GM23248 (cell line): ENCODE results near the gene HSPB3. TPM values are rescaled to one million over a fixed set of nuclear protein-coding genes. Genes with fewer than 3 reads are reported as not detected.
A peak's percentile ranks its signal among the peaks of the same experiment; 100 is the strongest.

Source experiments
- DNase-seq: peaks from one replicate; pipeline ENCODE4 v3.0.0-alpha.2; 2015
- H2AFZ ChIP-seq: fragments of 200-600 bp; sonication (generic); 2 replicates; pipeline ENCODE4 v1.6.1; 2016; ENCODE audit warnings: antibody characterized with exemption
- H3F3A ChIP-seq: fragments of 200-600 bp; sonication (generic); 2 replicates; pipeline ENCODE4 v1.6.1; 2016; ENCODE audit warnings: mild to moderate bottlenecking, antibody characterized with exemption, mixed run types; ENCODE audit not compliant: insufficient read depth
- H3K27ac ChIP-seq: fragments of 200-600 bp; sonication (generic); 2 replicates; pipeline ENCODE4 v1.5.1; 2016; ENCODE audit warnings: mild to moderate bottlenecking
- H3K27me3 ChIP-seq: fragments of 200-600 bp; sonication (generic); replicated peaks from 2 replicates; pipeline ENCODE4 v1.6.1; 2016; ENCODE audit warnings: mild to moderate bottlenecking; ENCODE audit not compliant: insufficient read depth
- H3K36me3 ChIP-seq: fragments of 200-600 bp; sonication (generic); 2 replicates; pipeline ENCODE4 v1.6.1; 2016; ENCODE audit warnings: low read depth, mild to moderate bottlenecking
- H3K4me1 ChIP-seq: fragments of 200-600 bp; sonication (generic); 2 replicates; pipeline ENCODE4 v1.6.1; 2016; ENCODE audit warnings: mild to moderate bottlenecking; ENCODE audit not compliant: insufficient read depth
- H3K4me2 ChIP-seq: fragments of 200-600 bp; sonication (generic); one replicate; pipeline ENCODE4 v1.6.1; 2016; ENCODE audit warnings: mild to moderate bottlenecking; ENCODE audit not compliant: unreplicated experiment
- H3K4me3 ChIP-seq: fragments of 200-600 bp; sonication (generic); 2 replicates; pipeline ENCODE4 v1.5.1; 2016; ENCODE audit warnings: mild to moderate bottlenecking
- H3K79me2 ChIP-seq: fragments of 200-600 bp; sonication (generic); 2 replicates; pipeline ENCODE4 v1.6.1; 2016; ENCODE audit warnings: mild to moderate bottlenecking; ENCODE audit not compliant: insufficient read depth
- H3K9ac ChIP-seq: fragments of 200-600 bp; sonication (generic); 2 replicates; pipeline ENCODE4 v1.6.1; 2016; ENCODE audit warnings: mild to moderate bottlenecking
- H3K9me2 ChIP-seq: fragments of 200-600 bp; sonication (generic); 2 replicates; pipeline ENCODE4 v1.6.1; 2016; ENCODE audit warnings: mixed run types, mild to moderate bottlenecking, moderate library complexity; ENCODE audit not compliant: insufficient read depth
- H3K9me3 ChIP-seq: fragments of 200-600 bp; sonication (generic); one replicate; pipeline ENCODE4 v1.6.1; 2017; ENCODE audit warnings: low read depth
- H4K20me1 ChIP-seq: fragments of 200-600 bp; sonication (generic); 2 replicates; pipeline ENCODE4 v1.6.0; 2016; ENCODE audit not compliant: insufficient read depth
- EZH2 ChIP-seq: fragments of 200-600 bp; sonication (generic); IDR thresholded peaks from 2 replicates; pipeline ENCODE4 v1.6.1; 2018; ENCODE audit warnings: antibody characterized with exemption, mild to moderate bottlenecking; ENCODE audit not compliant: insufficient read depth, poor library complexity, severe bottlenecking
- EZH2phosphoT487 ChIP-seq: fragments of 200-600 bp; sonication (generic); IDR thresholded peaks from 2 replicates; pipeline ENCODE4 v1.6.1; 2018; ENCODE audit warnings: antibody characterized with exemption, moderate library complexity, mild to moderate bottlenecking, low read depth; ENCODE audit not compliant: insufficient read depth
- WGBS, 2 experiments: methylation state at CpG; one replicate each; pipeline ENCODE4 v1.1.6; 2015 to 2017; ENCODE audit warnings: low lambda C conversion rate in 2 of 2, low coverage in 1 of 2; ENCODE audit errors: missing lambda C conversion rate in 2 of 2; 5-methylcytosine and 5-hydroxymethylcytosine counted together
- in situ Hi-C: fragments of 300-500 bp; cut with MboI; formaldehyde crosslinking; loops from 2 replicates; pipeline ENCODE4 v1.15.0; 2020
- polyA plus RNA-seq: library from polyadenylated mRNA; unstranded; fragments of >200 nt; fragmentation: Nextera tagmentation; extraction: Ambion mirVana; gene quantifications from 2 replicates; pipeline ENCODE4 v1.2.1, GENCODE V29; 2016
- total RNA-seq: library from RNA; depleted of rRNA; stranded (reverse); fragments of >200 nt; shearing (Covaris generic); gene quantifications from 2 replicates; pipeline ENCODE4 v1.2.3, GENCODE V29; 2014

Gene HSPB3
- total and polyA plus RNA-seq, 2 experiments from 2014 or later, result 4.1 to 5.4 TPM

DNA sequence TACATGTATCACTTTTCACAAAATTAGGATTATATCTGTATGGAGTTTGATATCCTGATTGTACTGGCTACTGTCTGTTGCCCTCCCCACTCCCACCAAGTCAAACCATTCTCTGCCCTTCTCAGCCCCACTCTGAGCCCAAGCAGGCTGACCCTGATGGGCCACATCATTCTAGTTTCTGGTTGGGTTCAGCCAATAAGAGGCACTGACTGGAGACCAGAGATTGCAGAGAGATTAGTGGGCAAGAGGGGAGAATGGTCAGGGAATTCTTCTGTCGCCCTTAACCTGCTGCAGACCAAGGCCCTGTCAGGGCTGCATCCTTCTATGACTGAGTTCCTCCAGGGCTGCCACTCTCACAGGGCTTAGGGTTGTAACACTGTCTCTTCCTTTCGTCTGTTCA, 2.7 kb downstream of the HSPB3 start:
- no peak overlapping the region for H2AFZ ChIP-seq
- H3K4me3 ChIP-seq, result no peak overlapping the region
- H3K27ac ChIP-seq, result no peak overlapping the region
- H4K20me1 ChIP-seq, result no peaks in the 10 kb centered on the region
- peak overlapping the region; percentile 77 for H3K4me2 ChIP-seq
- H3K36me3 ChIP-seq, result no peaks in the 10 kb centered on the region
- in situ Hi-C loops, result no loop called here
- no peaks in the 10 kb centered on the region for H3K79me2 ChIP-seq
- H3K9me3 ChIP-seq, result no peaks in the 10 kb centered on the region
- H3F3A ChIP-seq, result peaks cover 52% of the 10 kb centered on the region
- no peaks in the 10 kb centered on the region for H3K27me3 ChIP-seq
- peaks cover 52% of the 10 kb centered on the region for H3K4me1 ChIP-seq
- no peaks in the 10 kb centered on the region for H3K9me2 ChIP-seq
- TF ChIP-seq EZH2phosphoT487 (no peak), EZH2 (no peak)
- no peak overlapping the region for H3K9ac ChIP-seq
- 94 to 95% methylated on average over 2 of the region's 2 CpGs for WGBS, 2 experiments
- DNase-seq, result no peak

GRCh38 chr5:54460181-54460919, 4.9 kb downstream of the HSPB3 start:
- Histone ChIP-seq H2AFZ (peak overlapping the region; percentile 10; the same call in 1 of the 2 replicates), H3F3A (peaks cover 44% of the 10 kb centered on the region), H3K9ac (0 out of 2 replicates have a peak overlapping the region, but pooled peaks have one; percentile 20), H3K9me2 (no peaks in the 10 kb centered on the region), H3K79me2 (no peaks in the 10 kb centered on the region), H3K36me3 (no peaks in the 10 kb centered on the region), H4K20me1 (no peaks in the 10 kb centered on the region), H3K27ac (peak overlapping the region; percentile 49), H3K4me1 (peaks cover 43% of the 10 kb centered on the region), H3K27me3 (no peaks in the 10 kb centered on the region), H3K4me2 (peak overlapping the region; percentile 38), H3K9me3 (no peaks in the 10 kb centered on the region), H3K4me3 (no peak overlapping the region)
- 21 to 26% methylated on average over 3 of the region's 3 CpGs for WGBS, 2 experiments
- in situ Hi-C loops, result no loop called here
- DNase-seq, result peak; percentile 85
- TF ChIP-seq EZH2phosphoT487 (no peak), EZH2 (no peak)

DNA sequence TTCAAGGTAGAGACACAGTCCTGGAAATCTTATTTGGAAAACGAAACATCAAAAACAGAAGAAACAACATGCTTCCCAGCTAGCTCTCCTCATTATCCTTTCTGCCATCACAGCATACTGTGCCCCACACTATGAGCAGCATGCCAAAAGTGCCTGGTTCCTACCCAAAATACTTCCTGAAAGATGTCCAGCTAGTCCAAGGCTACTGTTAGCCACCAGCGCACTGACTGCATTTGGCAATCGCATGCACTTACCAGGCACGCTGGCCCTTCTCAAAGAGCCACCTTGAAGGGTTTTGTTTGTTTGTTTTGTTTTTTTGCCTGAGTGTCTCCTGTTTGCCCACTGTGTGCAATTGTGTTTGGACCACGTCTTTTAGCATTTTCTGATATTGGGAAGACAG, 6.8 kb downstream of the HSPB3 start:
- in situ Hi-C loops, result no loop called here

GRCh38 chr5:54463713-54464112, 8.2 kb downstream of the HSPB3 start:
- no peak for DNase-seq
- 67 to 80% methylated on average over 4 of the region's 4 CpGs for whole genome bisulfite sequencing, 2 experiments
- Histone ChIP-seq H3K9ac (no peak overlapping the region), H3K4me1 (peaks cover 14% of the 10 kb centered on the region), H4K20me1 (no peaks in the 10 kb centered on the region), H3K36me3 (no peaks in the 10 kb centered on the region), H3K4me3 (no peak overlapping the region), H3K79me2 (no peaks in the 10 kb centered on the region), H3F3A (peaks cover 15% of the 10 kb centered on the region; the same call in 1 of the 2 replicates), H3K27me3 (no peaks in the 10 kb centered on the region), H3K4me2 (no peak overlapping the region), H2AFZ (no peak overlapping the region), H3K9me2 (no peaks in the 10 kb centered on the region), H3K27ac (no peak overlapping the region), H3K9me3 (no peaks in the 10 kb centered on the region)
- in situ Hi-C loops, result no loop called here
- TF ChIP-seq EZH2 (no peak), EZH2phosphoT487 (no peak)

More for the DNA sequence above, 6.8 kb downstream of the HSPB3 start:
- Histone ChIP-seq H2AFZ (no peak overlapping the region), H3K9me3 (no peaks in the 10 kb centered on the region), H3K4me1 (peaks cover 25% of the 10 kb centered on the region), H3K36me3 (no peaks in the 10 kb centered on the region), H3K79me2 (no peaks in the 10 kb centered on the region), H3K4me2 (no peak overlapping the region), H3K27ac (no peak overlapping the region), H3K27me3 (no peaks in the 10 kb centered on the region), H3K9ac (no peak overlapping the region), H3K9me2 (no peaks in the 10 kb centered on the region), H3F3A (peaks cover 27% of the 10 kb centered on the region; the same call in 1 of the 2 replicates), H4K20me1 (no peaks in the 10 kb centered on the region), H3K4me3 (no peak overlapping the region)
- no peak for DNase-seq
- TF ChIP-seq EZH2phosphoT487, result no peak
- no peak for TF ChIP-seq EZH2
- 79 to 80% methylated on average over 5 of the region's 5 CpGs for WGBS, 2 experiments
